ENCODE results near the gene DCBLD1. TPM values are rescaled to one million over a fixed set of nuclear protein-coding genes. Genes with fewer than 3 reads are reported as not detected.

DCBLD1 gene
- total RNA-seq, 1 donor = 29.7 TPM

GRCh38 chr6:117518870-117519269 is 36.4 kb downstream of the DCBLD1 start:
- H3K79me2 ChIP-seq (ENCODE audit: insufficient read depth, low read length) = peaks cover 52% of the 10 kb centered on the region
- TF ChIP-seq CTCF (IDR thresholded peaks at IDR 0.05; ENCODE audit: extremely low read depth, low read depth, low read length) = no peak

GRCh38 chr6:117520603-117521395 is 38.3 kb downstream of the DCBLD1 start:
- no peak for DNase-seq (ENCODE audit: insufficient read length, low spot score, missing footprints)
- H3K36me3 ChIP-seq (ENCODE audit: insufficient read depth, low read length) = peaks cover 35% of the 10 kb centered on the region
- no peaks in the 10 kb centered on the region for H3K9me3 ChIP-seq (ENCODE audit: low read depth, low read length)
- peaks cover 43% of the 10 kb centered on the region for H3K79me2 ChIP-seq (ENCODE audit: insufficient read depth, low read length)
- no peak overlapping the region for H3K4me3 ChIP-seq (ENCODE audit: insufficient read depth, low read length)
- H3K27ac ChIP-seq (ENCODE audit: low read depth, low read length) = peak overlapping the region; percentile 43
- H3K4me2 ChIP-seq (ENCODE audit: insufficient read depth, low read length) = no peak overlapping the region
- TF ChIP-seq CTCF (IDR thresholded peaks at IDR 0.05; ENCODE audit: extremely low read depth, low read depth, low read length) = no peak
- H4K20me1 ChIP-seq (ENCODE audit: insufficient read depth, low read length) = no peaks in the 10 kb centered on the region
- no peaks in the 10 kb centered on the region for H3K4me1 ChIP-seq (ENCODE audit: insufficient read depth, low read length)
- no peak overlapping the region for H2AFZ ChIP-seq (ENCODE audit: low read length)
- no peaks in the 10 kb centered on the region for H3K27me3 ChIP-seq (ENCODE audit: insufficient read depth, low read length)

More at GRCh38 chr6:117518870-117519269, 36.4 kb downstream of the DCBLD1 start:
- H2AFZ ChIP-seq (ENCODE audit: low read length) = no peak overlapping the region
- H3K36me3 ChIP-seq (ENCODE audit: insufficient read depth, low read length) = peaks cover 24% of the 10 kb centered on the region
- no peaks in the 10 kb centered on the region for H3K9me3 ChIP-seq (ENCODE audit: low read depth, low read length)
- no peaks in the 10 kb centered on the region for H3K27me3 ChIP-seq (ENCODE audit: insufficient read depth, low read length)
- H3K4me2 ChIP-seq (ENCODE audit: insufficient read depth, low read length) = no peak overlapping the region
- H3K27ac ChIP-seq (ENCODE audit: low read depth, low read length) = no peak overlapping the region
- H3K4me1 ChIP-seq (ENCODE audit: insufficient read depth, low read length) = no peaks in the 10 kb centered on the region
- no peak for DNase-seq (ENCODE audit: insufficient read length, low spot score, missing footprints)
- H3K4me3 ChIP-seq (ENCODE audit: insufficient read depth, low read length) = no peak overlapping the region
- no peaks in the 10 kb centered on the region for H4K20me1 ChIP-seq (ENCODE audit: insufficient read depth, low read length)

GRCh38 chr6:117521791-117522502 is 39.5 kb downstream of the DCBLD1 start:
- Histone ChIP-seq H3K36me3 (ENCODE audit: insufficient read depth, low read length) (peaks cover 44% of the 10 kb centered on the region), H3K4me1 (ENCODE audit: insufficient read depth, low read length) (no peaks in the 10 kb centered on the region), H2AFZ (ENCODE audit: low read length) (no peak overlapping the region), H4K20me1 (ENCODE audit: insufficient read depth, low read length) (no peaks in the 10 kb centered on the region), H3K9me3 (ENCODE audit: low read depth, low read length) (no peaks in the 10 kb centered on the region), H3K4me3 (ENCODE audit: insufficient read depth, low read length) (no peak overlapping the region), H3K4me2 (ENCODE audit: insufficient read depth, low read length) (no peak overlapping the region), H3K27me3 (ENCODE audit: insufficient read depth, low read length) (no peaks in the 10 kb centered on the region), H3K79me2 (ENCODE audit: insufficient read depth, low read length) (peaks cover 42% of the 10 kb centered on the region), H3K27ac (ENCODE audit: low read depth, low read length) (peak overlapping the region; percentile 43)
- peak; percentile 66 for DNase-seq (ENCODE audit: insufficient read length, low spot score, missing footprints)
- no peak for TF ChIP-seq CTCF (IDR thresholded peaks at IDR 0.05; ENCODE audit: extremely low read depth, low read depth, low read length)

GRCh38 chr6:117525607-117526006 is 43.1 kb downstream of the DCBLD1 start:
- Histone ChIP-seq H3K79me2 (ENCODE audit: insufficient read depth, low read length) (peaks cover 19% of the 10 kb centered on the region), H4K20me1 (ENCODE audit: insufficient read depth, low read length) (no peaks in the 10 kb centered on the region), H3K27me3 (ENCODE audit: insufficient read depth, low read length) (no peaks in the 10 kb centered on the region), H3K9me3 (ENCODE audit: low read depth, low read length) (no peaks in the 10 kb centered on the region), H3K4me1 (ENCODE audit: insufficient read depth, low read length) (peaks cover 9% of the 10 kb centered on the region), H3K36me3 (ENCODE audit: insufficient read depth, low read length) (peaks cover 36% of the 10 kb centered on the region), H3K27ac (ENCODE audit: low read depth, low read length) (no peak overlapping the region), H3K4me2 (ENCODE audit: insufficient read depth, low read length) (no peak overlapping the region), H3K4me3 (ENCODE audit: insufficient read depth, low read length) (no peak overlapping the region), H2AFZ (ENCODE audit: low read length) (no peak overlapping the region)
- TF ChIP-seq CTCF (IDR thresholded peaks at IDR 0.05; ENCODE audit: extremely low read depth, low read depth, low read length) = no peak
- no peak for DNase-seq (ENCODE audit: insufficient read length, low spot score, missing footprints)

All from osteoblast (primary cell).